Endothelial cell of umbilical vein (primary cell): Measurements from ENCODE around the gene RNU6-8. TPM values are rescaled to one million over a fixed set of nuclear protein-coding genes. Genes with fewer than 3 reads are reported as not detected.

ENCODE experiments used
- BruUV-seq: library from RNA; stranded (reverse); fragments of 400-500 nt; replicated peaks from 2 replicates; lab custom pipeline; 2021; lab: Mats Ljungman, UMichigan
- CTCF ChIA-PET: fragments of 300-600, 350-600 bp; sonication (Branson Sonifier 250); formaldehyde crosslinking; loops from one replicate; lab custom pipeline; 2021; ENCODE audit warnings: antibody characterized with exemption, inconsistent platforms; lab: Charles Lee
- POLR2A ChIA-PET: fragments of 300-600, 350-600 bp; sonication (Branson Sonifier 250); formaldehyde crosslinking; loops from one replicate; lab custom pipeline; 2021; ENCODE audit warnings: antibody characterized with exemption, inconsistent platforms; lab: Charles Lee
- DNase-seq: peaks from one replicate; pipeline ENCODE4 v3.0.0-alpha.2; 2011; ENCODE audit warnings: low read depth, low spot score
- FAIRE-seq: peaks from 2 replicates; lab custom pipeline; 2011; peaks lifted over from hg19 to GRCh38; lab: Jason Lieb, UNC
- H2AFZ ChIP-seq: 2 replicates; pipeline ENCODE4 v1.6.0; 2012; ENCODE audit warnings: low read depth, low read length, control low read depth, inconsistent platforms
- H3K27ac ChIP-seq: 2 replicates; pipeline ENCODE4 v1.5.1; 2011; ENCODE audit warnings: low read depth, mild to moderate bottlenecking, control low read depth, low read length, moderate library complexity; ENCODE audit not compliant: insufficient read depth
- H3K27me3 ChIP-seq, 2 experiments: 2 replicates each; pipeline versions ENCODE4 v1.6.0 to v1.6.1; 2011; ENCODE audit warnings: low read length in 2 of 2, mixed read lengths in 1 of 2; ENCODE audit not compliant: control insufficient read depth in 2 of 2, insufficient read depth in 2 of 2
- H3K36me3 ChIP-seq, 2 experiments: 2 replicates in 1 of 2; 3 replicates in 1 of 2; pipeline ENCODE4 v1.5.1; 2011; ENCODE audit warnings: low read length in 2 of 2, mild to moderate bottlenecking in 1 of 2, moderate library complexity in 1 of 2; ENCODE audit not compliant: control insufficient read depth in 2 of 2, insufficient read depth in 2 of 2; ENCODE audit errors: extremely low read depth in 1 of 2
- H3K4me1 ChIP-seq: 3 replicates; pipeline ENCODE4 v1.5.1; 2011; ENCODE audit warnings: mild to moderate bottlenecking, low read length; ENCODE audit not compliant: control insufficient read depth, insufficient read depth; ENCODE audit errors: extremely low read depth
- H3K4me2 ChIP-seq: 2 replicates; pipeline ENCODE4 v1.6.1; 2011; ENCODE audit warnings: low read length, control low read depth, mixed read lengths; ENCODE audit not compliant: insufficient read depth
- H3K4me3 ChIP-seq, 3 experiments: fragments of 200-600 bp in 1 of 3; sonication (generic), shearing (Covaris generic) in 1 of 3; replicated peaks in 1 of 3; 2 replicates each; pipeline ENCODE4 v1.5.1; 2011 to 2016; ENCODE audit warnings: control low read depth in 3 of 3, low read length in 3 of 3, mild to moderate bottlenecking in 2 of 3, inconsistent platforms in 1 of 3, low read depth in 1 of 3, moderate library complexity in 1 of 3; ENCODE audit not compliant: insufficient read depth in 1 of 3
- H3K79me2 ChIP-seq: 2 replicates; pipeline ENCODE4 v1.6.0; 2012; ENCODE audit warnings: low read length, inconsistent platforms; ENCODE audit not compliant: control insufficient read depth, insufficient read depth
- H3K9ac ChIP-seq: replicated peaks from 2 replicates; pipeline ENCODE3; 2011; ENCODE audit warnings: low read length, control low read depth; ENCODE audit not compliant: insufficient read depth; ENCODE audit errors: extremely low read depth
- H3K9me1 ChIP-seq: replicated peaks from 3 replicates; pipeline ENCODE4 v1.6.0; 2011; ENCODE audit warnings: mild to moderate bottlenecking, low read length; ENCODE audit not compliant: control insufficient read depth, insufficient read depth; ENCODE audit errors: extremely low read depth
- H3K9me3 ChIP-seq: replicated peaks from 2 replicates; pipeline ENCODE4 v1.5.1; 2012; ENCODE audit warnings: low read length, inconsistent platforms; ENCODE audit not compliant: control insufficient read depth, insufficient read depth
- H4K20me1 ChIP-seq: replicated peaks from 2 replicates; pipeline ENCODE3; 2011; ENCODE audit warnings: mild to moderate bottlenecking, low read length; ENCODE audit not compliant: control insufficient read depth, insufficient read depth; ENCODE audit errors: extremely low read depth
- CTCF ChIP-seq, 2 donors: IDR thresholded peaks; 1 replicate in 1 of 2; 2 replicates in 1 of 2; pipeline ENCODE4 v1.5.1; 2011; ENCODE audit warnings: low read length in 2 of 2, mild to moderate bottlenecking in 2 of 2, moderate library complexity in 2 of 2, control low read depth in 1 of 2, inconsistent platforms in 1 of 2, low read depth in 1 of 2; ENCODE audit not compliant: insufficient read depth in 1 of 2; ENCODE audit errors: extremely low read depth in 1 of 2
- EZH2 ChIP-seq: IDR thresholded peaks from 2 replicates; pipeline ENCODE4 v1.6.1; 2012; ENCODE audit warnings: borderline replicate concordance, low read depth, mild to moderate bottlenecking, moderate library complexity, low read length, inconsistent platforms; ENCODE audit not compliant: severe bottlenecking
- FOS ChIP-seq: IDR thresholded peaks from 2 replicates; pipeline ENCODE4 v1.6.1; 2011; ENCODE audit warnings: mild to moderate bottlenecking, low read length, moderate library complexity, borderline replicate concordance; ENCODE audit not compliant: insufficient read depth
- GATA2 ChIP-seq: IDR thresholded peaks from 2 replicates; pipeline ENCODE4 v1.7.0; 2011; ENCODE audit warnings: low read depth, mild to moderate bottlenecking, moderate library complexity, mixed read lengths, low read length; ENCODE audit not compliant: insufficient read length, insufficient read depth
- JUN ChIP-seq: IDR thresholded peaks from 2 replicates; pipeline ENCODE4 v1.6.1; 2011; ENCODE audit warnings: borderline replicate concordance, low read depth; ENCODE audit not compliant: insufficient read length, insufficient read depth
- MAX ChIP-seq: IDR thresholded peaks from 2 replicates; pipeline ENCODE4 v1.6.1; 2011; ENCODE audit not compliant: insufficient read depth, insufficient read length
- MYC ChIP-seq: IDR thresholded peaks from one replicate; pipeline ENCODE4 v1.6.1; 2011; ENCODE audit warnings: mild to moderate bottlenecking, low read depth, low read length
- POLR2A ChIP-seq: IDR thresholded peaks from 2 replicates; pipeline ENCODE4 v1.6.1; 2012; ENCODE audit warnings: low read depth, mild to moderate bottlenecking, control low read depth, low read length
- POLR2AphosphoS5 ChIP-seq: IDR thresholded peaks from 2 replicates; pipeline ENCODE4 v1.6.1; 2012; ENCODE audit warnings: low read depth, mild to moderate bottlenecking, control low read depth, low read length, moderate library complexity; ENCODE audit not compliant: insufficient read depth
- dilution Hi-C: fragments of 300-500 bp; cut with MboI; formaldehyde crosslinking; loops from one replicate; pipeline ENCODE4 v1.15.0; 2019; ENCODE audit warnings: low sequenced_read_pairs; ENCODE audit not compliant: extremely low pct_ligation_motif_present
- intact Hi-C: fragments of 100-400 bp; cut with micrococcal nuclease; formaldehyde crosslinking; loops from one replicate; pipeline ENCODE4 v1.10.0; 2022
- polyA plus RNA-seq, 4 experiments: library from polyadenylated mRNA; depleted of rRNA in 3 of 4; stranded (reverse) in 3 of 4; unstranded in 1 of 4; fragments of >200 nt; gene quantifications; 2 replicates each; pipeline versions ENCODE4 v1.2.1 to v1.2.3, GENCODE V29; 2011 to 2012; ENCODE audit warnings: missing spikeins in 1 of 4
- total RNA-seq: library from RNA; stranded (reverse); gene quantifications from 2 replicates; pipeline ENCODE4 v1.2.3, GENCODE V29; 2021

RNU6-8 gene
- total and polyA plus RNA-seq, 2 donors (not counting 3 experiments of a cell fraction or from before 2014, with no cell fraction given), result not detected

DNA sequence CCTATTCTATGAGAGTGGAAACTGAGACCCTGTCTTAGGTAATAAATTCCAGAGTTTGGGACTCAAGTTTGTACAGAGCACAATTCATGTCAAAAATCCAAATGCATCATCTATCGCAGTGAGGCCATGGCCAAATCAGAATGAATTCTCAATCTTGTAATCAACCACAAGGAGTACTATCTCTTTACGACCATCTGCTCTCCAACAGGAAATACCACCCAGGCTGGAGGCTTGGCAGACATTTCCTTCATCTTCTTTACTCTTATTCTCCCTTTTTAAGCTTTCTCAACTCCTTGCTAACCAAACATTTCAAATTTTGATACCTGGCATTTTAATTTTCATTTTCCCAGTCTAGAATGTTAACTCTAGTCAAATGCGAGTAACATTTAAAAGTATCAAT lies 33.9 kb downstream of the RNU6-8 start:
- Histone ChIP-seq H3K27me3 (no peaks in the 10 kb centered on the region), H3K4me3 (no peak overlapping the region), H3K9ac (no peak overlapping the region), H3K27ac (no peak overlapping the region), H3K9me1 (no peaks in the 10 kb centered on the region), H4K20me1 (no peaks in the 10 kb centered on the region), H3K4me2 (no peak overlapping the region), H3K79me2 (no peaks in the 10 kb centered on the region), H3K4me1 (no peaks in the 10 kb centered on the region), H3K9me3 (no peaks in the 10 kb centered on the region), H2AFZ (no peak overlapping the region), H3K36me3 (no peaks in the 10 kb centered on the region)
- BruUV-seq, result no TSS peak
- TF ChIP-seq JUN (no peak), POLR2A (no peak), MAX (no peak)
- ChIA-PET POLR2A (no interaction called here), CTCF (no interaction called here)
- intact Hi-C loops (no loop called here), dilution Hi-C loops (no loop called here)
- DNase-seq (no peak), FAIRE-seq (no peak)

GRCh38 chr14:32167907-32168306 lies 35.2 kb downstream of the RNU6-8 start:
- Histone ChIP-seq H3K9me3 (no peaks in the 10 kb centered on the region), H3K36me3 (no peaks in the 10 kb centered on the region), H3K27ac (no peak overlapping the region), H3K27me3 (no peaks in the 10 kb centered on the region), H3K4me1 (no peaks in the 10 kb centered on the region), H4K20me1 (no peaks in the 10 kb centered on the region), H3K9me1 (no peaks in the 10 kb centered on the region), H2AFZ (no peak overlapping the region), H3K4me2 (no peak overlapping the region), H3K9ac (no peak overlapping the region), H3K4me3 (no peak overlapping the region), H3K79me2 (no peaks in the 10 kb centered on the region)
- no peak for TF ChIP-seq JUN
- TF ChIP-seq POLR2AphosphoS5, result no peak
- TF ChIP-seq FOS, result no peak
- TF ChIP-seq MAX, result no peak
- no peak for TF ChIP-seq MYC
- TF ChIP-seq GATA2, result no peak
- no peak for TF ChIP-seq CTCF (IDR thresholded peaks at IDR 0.05; ENCODE audit: extremely low read depth in 1 of 2, insufficient read depth in 1 of 2, low read depth in 1 of 2, low read length in 2 of 2)
- no peak for TF ChIP-seq EZH2
- no peak for TF ChIP-seq POLR2A
- FAIRE-seq (no peak), DNase-seq (no peak)
- no TSS peak for BruUV-seq
- dilution Hi-C loops, result no loop called here
- CTCF ChIA-PET, result interaction anchor here (1.1 kb wide), 1 partner anchor 9 kb away, joined by 4 read pairs; no protein-coding TSS in a partner anchor
- POLR2A ChIA-PET, result no interaction called here
- intact Hi-C loops, result no loop called here
